GM19351 (cell line): ENCODE results near the gene TENM4.

Experiments
- ATAC-seq: cut with Tn5 transposase; IDR thresholded peaks from one replicate; pipeline ENCODE4 v1.9.1; 2021; ENCODE audit warnings: mild to moderate bottlenecking, moderate library complexity; ENCODE audit not compliant: unreplicated experiment

The TENM4 gene

GRCh38 chr11:78954696-78955095 is 486.1 kb downstream of the TENM4 start:
- ATAC-seq, result no peak

- ATAC-seq, result no peak
Observed at GRCh38 chr11:78954261-78954660, 486.6 kb downstream of the TENM4 start.

- no peak for ATAC-seq
Observed at GRCh38 chr11:78952890-78953289, 487.9 kb downstream of the TENM4 start.

GRCh38 chr11:78952175-78952574 is 488.7 kb downstream of the TENM4 start:
- ATAC-seq, result no peak

- no peak for ATAC-seq
Observed at GRCh38 chr11:78949976-78950690, 490.7 kb downstream of the TENM4 start.

- ATAC-seq, result no peak
Observed at GRCh38 chr11:78946945-78947902, 493.6 kb downstream of the TENM4 start.

GRCh38 chr11:78943841-78944240 is 497.0 kb downstream of the TENM4 start:
- no peak for ATAC-seq

GRCh38 chr11:78943154-78943553 is 497.7 kb downstream of the TENM4 start:
- ATAC-seq, result no peak

- ATAC-seq, result no peak
Observed at GRCh38 chr11:78941226-78941851, 499.5 kb downstream of the TENM4 start.

- no peak for ATAC-seq
Observed at GRCh38 chr11:78940500-78941225, 500.2 kb downstream of the TENM4 start.

GRCh38 chr11:78938971-78939370 is 501.9 kb downstream of the TENM4 start:
- ATAC-seq, result no peak

- ATAC-seq, result no peak
Observed at GRCh38 chr11:78938036-78938435, 502.8 kb downstream of the TENM4 start.

GRCh38 chr11:78935398-78936068 is 505.3 kb downstream of the TENM4 start:
- no peak for ATAC-seq

- no peak for ATAC-seq
Observed at GRCh38 chr11:78933350-78933749, 507.5 kb downstream of the TENM4 start.

GRCh38 chr11:78932757-78933156 is 508.1 kb downstream of the TENM4 start:
- ATAC-seq, result no peak

GRCh38 chr11:78931891-78932290 is 508.9 kb downstream of the TENM4 start:
- no peak for ATAC-seq

GRCh38 chr11:78930810-78931523 is 509.9 kb downstream of the TENM4 start:
- ATAC-seq, result no peak

GRCh38 chr11:78929906-78930220 is 511.0 kb downstream of the TENM4 start:
- ATAC-seq, result no peak

GRCh38 chr11:78929207-78929905 is 511.5 kb downstream of the TENM4 start:
- ATAC-seq, result no peak
